LNCaP clone FGC (cell line): ENCODE results near the gene C16orf54.
"Not testable (repeated sequence)": the region's sequence is repeated elsewhere in the genome, so short reads cannot be mapped to it uniquely, and the experiment has no call there.

Source experiments
- DNase-seq: peaks from one replicate; pipeline ENCODE4 v3.0.0-alpha.2; 2011; ENCODE audit warnings: low read depth
- H3K4me3 ChIP-seq: 2 replicates; pipeline ENCODE4 v1.5.1; 2011; ENCODE audit warnings: mild to moderate bottlenecking, low read depth, low read length, control low read depth
- CTCF ChIP-seq: IDR thresholded peaks from 2 replicates; pipeline ENCODE4 v1.5.1; 2012; ENCODE audit warnings: mild to moderate bottlenecking; ENCODE audit not compliant: control insufficient read depth, insufficient read depth; ENCODE audit errors: extremely low read depth

The C16orf54 gene

GRCh38 chr16:29694384-29695195, 51.2 kb downstream of the C16orf54 start:
- no peak overlapping the region for H3K4me3 ChIP-seq
- no peak for DNase-seq
- TF ChIP-seq CTCF, result no peak

- H3K4me3 ChIP-seq, DNase-seq: not testable (repeated sequence)
These were observed 53.2 kb downstream of the C16orf54 start for GRCh38 chr16:29692606-29693005.
